Endometrium (tissue), 2 donors: ENCODE results near the gene TLR8.
"Not testable (repeated sequence)": the region's sequence is repeated elsewhere in the genome, so short reads cannot be mapped to it uniquely, and the experiment has no call there.

Source experiments
- FAIRE-seq: peaks from 2 replicates; lab custom pipeline; 2012; peaks lifted over from hg19 to GRCh38; lab: Jason Lieb, UNC
- donor health status: control.
- donor health status: control.

TLR8 gene

DNA sequence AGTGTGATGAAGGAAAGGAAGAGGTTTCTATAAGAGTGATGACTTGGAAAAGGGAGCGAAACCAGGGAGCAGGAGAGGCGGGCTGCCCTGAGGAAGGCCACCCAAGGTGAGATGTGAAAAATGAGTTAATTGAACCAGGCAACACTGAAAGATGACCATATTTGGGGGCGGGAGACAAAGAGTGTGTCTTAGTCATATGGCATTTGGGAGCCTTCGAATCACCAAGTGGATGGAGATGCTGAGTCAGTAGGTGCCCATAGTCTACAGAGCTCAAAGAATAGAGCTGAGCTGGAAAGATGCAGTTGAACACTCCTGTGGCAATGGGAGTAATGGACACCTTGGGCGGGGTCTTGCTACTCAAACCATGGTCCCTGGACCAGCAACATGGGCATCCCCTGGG, 8.3 kb upstream of the TLR8 start:
- no peak for FAIRE-seq

GRCh38 chrX:12899506-12899905, 6.9 kb upstream of the TLR8 start:
- FAIRE-seq = no peak

GRCh38 chrX:12901486-12901885, 4.9 kb upstream of the TLR8 start:
- FAIRE-seq = no peak

DNA sequence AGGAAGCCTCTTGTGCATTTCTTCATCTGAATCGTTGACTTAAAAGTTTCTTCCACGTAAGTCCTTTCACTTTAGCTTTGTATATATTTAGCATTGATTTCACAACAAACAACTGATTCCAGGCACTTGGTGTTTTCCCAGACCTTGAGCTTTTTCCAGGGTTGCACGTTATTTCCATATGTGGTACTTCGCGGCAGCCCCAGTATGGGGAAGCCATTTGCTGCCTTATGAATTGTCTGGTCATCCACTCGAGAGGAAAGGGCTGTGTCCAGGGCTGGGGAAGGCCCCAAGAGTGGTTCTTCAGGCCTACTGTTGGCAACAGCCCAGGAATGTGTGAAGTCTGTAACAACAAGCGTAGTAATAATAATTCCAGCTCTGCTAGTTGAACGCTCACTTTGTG, 2.8 kb upstream of the TLR8 start:
- FAIRE-seq = no peak

DNA sequence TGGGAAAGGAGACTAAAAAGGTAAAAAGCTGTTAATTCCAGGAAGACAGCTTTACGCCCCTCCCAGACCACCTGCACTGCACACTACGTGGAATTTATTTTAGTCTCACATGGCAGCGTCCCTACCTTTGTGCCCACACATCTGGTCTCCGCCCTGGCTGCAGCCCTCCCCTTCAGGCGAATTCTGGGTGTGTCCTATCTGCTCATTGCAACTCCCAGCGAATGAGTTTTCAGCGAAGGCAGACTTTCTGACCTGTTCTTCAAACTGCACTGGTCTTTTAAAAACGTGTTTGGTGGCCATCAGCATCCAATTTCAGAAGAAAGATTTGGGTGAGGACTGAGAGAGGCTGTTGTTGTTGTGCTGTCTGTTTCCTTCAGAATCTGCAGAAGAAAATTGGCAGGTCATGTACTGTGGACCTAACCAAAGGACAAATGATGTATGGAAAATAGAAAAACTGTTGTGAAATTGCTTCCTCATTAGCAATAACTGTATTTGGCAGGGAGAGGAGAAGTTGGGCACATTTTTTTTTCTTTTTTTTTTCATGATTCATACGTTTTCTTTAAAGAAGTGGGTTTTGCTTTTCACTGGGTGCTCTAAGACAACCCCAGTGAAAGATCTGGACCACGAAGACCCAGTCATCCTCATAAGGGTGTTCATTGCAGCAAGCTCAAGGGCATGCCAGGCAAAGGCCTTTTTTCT, 4.2 kb downstream of the TLR8 start:
- FAIRE-seq = no peak

DNA sequence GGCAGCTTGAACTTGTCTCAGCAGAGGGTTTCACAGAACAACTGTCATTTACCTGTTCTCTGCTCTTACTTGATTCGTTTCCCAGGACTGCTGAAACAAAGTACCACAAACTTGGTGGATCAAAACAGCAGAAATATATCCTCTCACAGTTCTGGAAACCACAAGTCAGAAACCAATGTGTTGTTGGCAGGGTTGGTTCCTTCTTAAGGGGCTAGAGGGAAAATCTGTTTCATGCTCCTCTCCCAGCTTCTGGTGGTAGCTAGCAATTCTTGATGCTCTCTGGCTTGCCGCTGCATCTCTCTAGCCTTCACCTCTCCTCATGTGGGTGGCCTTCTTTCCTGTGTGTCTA, 4.7 kb downstream of the TLR8 start:
- no peak for FAIRE-seq

GRCh38 chrX:12912791-12913482, 6.5 kb downstream of the TLR8 start:
- FAIRE-seq = no peak

DNA sequence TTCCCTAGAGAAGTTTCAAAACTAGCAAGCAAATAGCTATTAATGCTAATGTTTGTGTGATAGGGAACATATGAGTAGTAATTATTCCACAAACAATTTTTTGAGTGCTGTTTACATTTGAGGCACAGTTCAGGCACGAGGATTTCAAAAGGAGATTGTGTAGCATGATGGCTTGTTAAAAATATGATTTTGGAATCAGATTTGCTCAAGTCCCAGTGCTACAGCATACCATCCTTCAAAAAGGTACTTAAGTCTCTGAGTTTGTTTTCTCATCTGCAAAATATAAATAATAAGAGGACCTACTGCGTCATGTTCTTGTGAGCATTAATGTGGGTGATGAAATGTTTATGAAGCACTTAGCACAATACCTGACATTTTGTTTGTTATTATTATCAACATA, 11.3 kb downstream of the TLR8 start:
- FAIRE-seq = no peak

GRCh38 chrX:12919051-12919450, 12.6 kb downstream of the TLR8 start:
- FAIRE-seq = no peak

GRCh38 chrX:12919620-12920019, 13.2 kb downstream of the TLR8 start:
- no peak for FAIRE-seq

DNA sequence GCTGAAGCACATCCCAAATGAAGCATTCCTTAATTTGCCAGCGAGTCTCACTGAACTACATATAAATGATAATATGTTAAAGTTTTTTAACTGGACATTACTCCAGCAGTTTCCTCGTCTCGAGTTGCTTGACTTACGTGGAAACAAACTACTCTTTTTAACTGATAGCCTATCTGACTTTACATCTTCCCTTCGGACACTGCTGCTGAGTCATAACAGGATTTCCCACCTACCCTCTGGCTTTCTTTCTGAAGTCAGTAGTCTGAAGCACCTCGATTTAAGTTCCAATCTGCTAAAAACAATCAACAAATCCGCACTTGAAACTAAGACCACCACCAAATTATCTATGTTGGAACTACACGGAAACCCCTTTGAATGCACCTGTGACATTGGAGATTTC, 14.6 kb downstream of the TLR8 start:
- FAIRE-seq = no peak

- no peak for FAIRE-seq
These were observed 15.6 kb downstream of the TLR8 start for GRCh38 chrX:12921886-12922598.

DNA sequence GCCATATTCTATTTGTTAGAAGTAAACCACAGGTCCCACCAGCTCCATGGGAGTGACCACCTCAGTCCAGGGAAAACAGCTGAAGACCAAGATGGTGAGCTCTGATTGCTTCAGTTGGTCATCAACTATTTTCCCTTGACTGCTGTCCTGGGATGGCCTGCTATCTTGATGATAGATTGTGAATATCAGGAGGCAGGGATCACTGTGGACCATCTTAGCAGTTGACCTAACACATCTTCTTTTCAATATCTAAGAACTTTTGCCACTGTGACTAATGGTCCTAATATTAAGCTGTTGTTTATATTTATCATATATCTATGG, 16.1 kb downstream of the TLR8 start:
- no peak for FAIRE-seq

GRCh38 chrX:12929701-12930100, 23.3 kb downstream of the TLR8 start:
- no peak for FAIRE-seq

DNA sequence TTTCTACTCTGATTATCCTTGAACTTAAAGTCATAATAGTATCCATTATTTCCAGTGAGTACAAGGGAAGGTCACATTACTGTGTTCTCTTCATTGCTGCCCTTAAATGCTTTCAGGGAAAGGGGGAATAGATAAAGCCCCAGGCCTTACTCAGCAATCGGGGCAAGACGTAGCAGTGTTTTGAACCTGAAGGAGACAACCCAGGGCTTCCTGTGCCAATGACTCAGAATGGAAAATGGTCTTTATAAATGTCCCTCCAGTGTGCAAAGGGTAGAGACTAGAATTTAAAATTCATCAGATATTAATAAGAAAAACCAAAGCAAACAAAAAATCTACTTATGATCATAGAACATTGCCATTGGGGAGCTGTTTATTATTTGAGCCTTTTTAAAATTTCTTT, 23.7 kb downstream of the TLR8 start:
- FAIRE-seq = no peak

DNA sequence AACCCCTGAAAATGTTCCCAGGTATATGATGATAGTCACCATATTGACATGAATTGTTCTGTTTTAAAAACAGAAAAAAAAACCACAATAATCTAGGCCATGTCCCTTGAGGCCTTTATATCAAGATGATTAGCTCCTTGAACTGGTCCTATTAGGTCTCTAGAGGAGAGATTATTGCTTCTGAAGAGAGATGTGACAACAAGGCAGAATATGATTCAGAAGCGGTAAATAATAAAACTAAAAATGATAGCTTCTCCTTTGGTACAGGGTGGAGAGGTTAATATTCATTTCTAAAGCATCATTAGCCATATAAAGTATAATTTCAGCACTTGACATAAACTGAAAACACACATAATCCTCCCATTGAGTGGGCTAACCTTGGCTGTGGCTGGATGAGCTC, 25.8 kb downstream of the TLR8 start:
- no peak for FAIRE-seq

GRCh38 chrX:12934850-12935249, 28.4 kb downstream of the TLR8 start:
- no peak for FAIRE-seq

GRCh38 chrX:12936947-12937346, 30.5 kb downstream of the TLR8 start:
- no peak for FAIRE-seq

GRCh38 chrX:12940471-12940870, 34.1 kb downstream of the TLR8 start:
- FAIRE-seq = not testable (repeated sequence)

GRCh38 chrX:12943592-12943991, 37.2 kb downstream of the TLR8 start:
- FAIRE-seq = not testable (repeated sequence)

DNA sequence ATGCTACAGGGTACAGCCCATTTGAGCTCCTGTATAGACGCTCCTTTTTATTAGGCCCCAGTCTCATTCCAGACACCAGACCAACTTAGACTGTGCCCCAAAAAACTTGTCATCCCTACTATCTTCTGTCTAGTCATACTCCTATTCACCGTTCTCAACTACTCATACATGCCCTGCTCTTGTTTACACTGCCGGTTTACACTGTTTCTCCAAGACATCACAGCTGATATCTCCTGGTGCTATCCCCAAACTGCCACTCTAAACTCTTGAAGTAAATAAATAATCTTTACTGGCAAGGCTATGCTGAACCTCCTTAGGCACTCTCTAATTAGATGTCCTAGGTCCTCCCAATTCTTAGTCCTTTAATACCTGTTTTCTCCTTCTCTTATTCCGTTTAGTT, 38.0 kb downstream of the TLR8 start:
- not testable (repeated sequence) for FAIRE-seq

DNA sequence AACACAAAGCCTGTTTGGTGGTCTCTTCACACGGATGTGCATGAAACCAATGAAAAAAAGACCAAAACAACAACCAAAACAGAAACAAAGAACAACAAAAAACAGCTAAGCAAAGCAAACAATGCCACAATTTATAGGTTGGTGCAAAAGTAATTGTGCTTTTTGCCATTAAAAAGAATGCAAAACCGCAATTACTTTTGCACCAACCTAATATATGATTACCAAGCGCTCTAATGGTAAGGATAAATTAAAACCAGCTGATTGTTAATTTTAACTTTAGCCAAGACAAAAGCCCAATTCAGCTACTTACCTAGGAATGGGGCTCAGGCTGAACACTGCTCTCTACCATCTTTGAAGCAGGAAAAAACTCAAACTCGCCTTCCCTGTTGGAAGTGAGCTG, 39.1 kb downstream of the TLR8 start:
- no peak for FAIRE-seq

DNA sequence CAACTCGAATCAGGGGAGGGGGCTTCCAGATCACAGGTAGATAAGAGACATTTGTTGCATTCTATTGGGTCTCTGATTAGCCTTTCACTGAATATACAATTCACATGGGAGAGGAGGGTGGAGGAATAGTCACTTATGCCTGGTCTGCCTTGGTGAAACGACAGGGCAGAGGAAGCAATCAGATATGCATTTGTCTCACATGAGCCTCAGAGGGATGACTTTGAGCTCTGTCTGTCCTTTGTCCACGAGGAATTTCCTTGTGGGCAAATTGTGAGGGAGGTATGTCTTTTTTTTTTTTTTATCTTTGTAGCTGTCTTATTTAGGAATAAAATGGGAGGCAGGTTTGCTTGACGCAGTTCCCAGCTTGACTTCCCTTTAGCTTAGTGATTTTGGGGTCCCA, 40.0 kb downstream of the TLR8 start:
- no peak for FAIRE-seq
